Regular cardiac myocyte (primary cell): ENCODE results near the gene NAA15. TPM values are rescaled to one million over a fixed set of nuclear protein-coding genes. Genes with fewer than 3 reads are reported as not detected.

Experiments
- total RNA-seq: library from RNA; depleted of rRNA; stranded (reverse); fragments of >200 nt; gene quantifications from 2 replicates; pipeline ENCODE4 v1.2.3, GENCODE V29; 2014

Gene NAA15
- total RNA-seq = 24.2 and 62.9 TPM in 2 replicates

GRCh38 chr4:139301113-139301820, at the start of gene NAA15:
Gene NAA15 (plus strand): TSS chr4:139301505. CDS start chr4:139301778, 273 bp downstream.

GRCh38 chr4:139279760-139280620, 21.3 kb upstream of the NAA15 start, which contains the start of gene MGARP:
Gene MGARP (minus strand): TSS chr4:139280225. CDS start chr4:139280158, 67 bp downstream.

DNA sequence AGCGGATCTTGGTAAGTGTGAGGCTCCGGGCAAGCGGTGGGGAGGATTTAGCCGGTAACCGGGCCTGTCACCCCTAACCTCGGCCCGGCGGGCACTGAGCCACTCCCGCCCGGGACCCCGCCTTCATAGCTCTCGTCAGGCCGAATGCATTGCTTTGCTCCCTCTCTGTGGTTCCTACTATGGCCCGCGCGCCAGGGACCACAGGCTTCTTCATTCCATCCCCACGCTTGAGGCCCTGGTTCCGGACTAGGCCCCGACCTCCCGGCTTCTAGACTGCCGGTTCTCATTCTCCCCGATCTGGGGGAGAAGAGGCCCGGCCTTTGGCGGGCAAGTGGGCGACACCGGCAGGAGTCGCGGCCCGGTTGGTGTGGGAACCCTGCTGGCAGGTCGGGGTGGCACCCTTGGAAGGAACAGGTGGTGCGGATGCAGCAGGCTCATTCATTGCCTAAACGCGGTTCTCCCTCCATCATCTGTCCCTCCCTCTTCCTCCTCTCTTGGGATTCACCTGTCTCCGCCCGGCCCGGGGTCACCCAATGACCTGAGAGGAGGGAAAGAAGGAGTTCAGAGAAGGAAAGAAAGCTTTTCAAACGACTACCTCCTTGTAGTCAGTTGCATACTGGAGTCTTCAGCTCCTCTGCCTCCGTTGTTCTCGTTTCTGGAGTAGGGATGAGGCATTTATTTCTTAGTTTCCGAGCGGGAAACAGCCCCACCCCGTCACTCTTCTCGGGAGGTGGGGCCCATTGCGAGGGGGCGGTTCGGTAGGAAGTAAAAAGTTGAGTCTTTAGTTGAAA, 711 bp downstream of the NAA15 start, which contains the start of gene NDUFC1:
TSS of gene NDUFC1 (minus strand) at position 657 of the 791 bp plus-strand sequence. CDS start 6,679 bp downstream, outside the sequence.

GRCh38 chr4:139454111-139455045, 153.1 kb downstream of the NAA15 start, which contains the start of gene RAB33B:
Gene RAB33B (plus strand): TSS chr4:139454121. CDS start chr4:139454196, 75 bp downstream.

Other genes starting within 250 kb of the NAA15 start
- 28.4 and 44.0 TPM in 2 replicates for gene ELF2, start 124.3 kb upstream of the NAA15 start, total RNA-seq
- gene MGARP, start 21.3 kb upstream of the NAA15 start, total RNA-seq = 59.0 and 87.7 TPM in 2 replicates
- gene NDUFC1, start 972 bp downstream of the NAA15 start, total RNA-seq = 42.6 and 44.1 TPM in 2 replicates
- gene RAB33B, start 152.6 kb downstream of the NAA15 start, total RNA-seq = 13.8 and 22.0 TPM in 2 replicates